SW480 (cell line): Measurements from ENCODE around the gene PTTG1IP2.

Source experiments
- DNase-seq: peaks from one replicate; pipeline ENCODE4 v3.0.0-alpha.2; 2016; ENCODE audit warnings: low spot score

The PTTG1IP2 gene

GRCh38 chr7:90483251-90483650 lies 13.8 kb downstream of the PTTG1IP2 start:
- DNase-seq, result no peak

- DNase-seq, result no peak
These were observed 15.3 kb downstream of the PTTG1IP2 start for GRCh38 chr7:90484706-90485105.

DNA sequence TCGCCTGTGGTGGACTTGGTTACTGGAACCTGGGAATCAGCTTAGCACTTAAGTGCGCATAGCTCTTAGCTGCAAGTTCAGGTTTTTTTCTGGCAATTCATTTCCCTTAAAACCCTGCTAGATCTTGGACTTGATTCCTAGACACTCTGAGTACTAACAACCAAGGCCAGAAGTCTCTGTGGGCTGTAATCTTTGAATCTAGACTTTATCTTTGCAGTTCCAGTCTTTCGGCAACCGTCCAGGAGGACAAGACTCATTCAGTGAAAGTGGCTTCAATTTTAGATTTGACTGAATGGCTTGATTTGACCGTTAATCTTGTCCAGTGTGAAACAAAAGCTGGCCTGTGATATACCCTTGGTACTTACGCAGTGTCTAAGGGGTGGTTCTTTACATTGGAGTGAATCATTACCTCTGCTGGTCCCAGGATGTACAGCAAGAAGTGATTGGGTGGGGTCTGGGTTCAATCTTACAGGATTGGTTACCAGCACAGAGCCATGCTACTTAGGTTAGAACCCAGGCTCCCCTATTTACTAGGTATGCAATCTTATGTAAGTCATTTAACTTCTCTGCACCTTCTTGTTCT lies 16.4 kb downstream of the PTTG1IP2 start:
- no peak for DNase-seq

- no peak for DNase-seq
These were observed 18.4 kb downstream of the PTTG1IP2 start for GRCh38 chr7:90487808-90488207.

DNA sequence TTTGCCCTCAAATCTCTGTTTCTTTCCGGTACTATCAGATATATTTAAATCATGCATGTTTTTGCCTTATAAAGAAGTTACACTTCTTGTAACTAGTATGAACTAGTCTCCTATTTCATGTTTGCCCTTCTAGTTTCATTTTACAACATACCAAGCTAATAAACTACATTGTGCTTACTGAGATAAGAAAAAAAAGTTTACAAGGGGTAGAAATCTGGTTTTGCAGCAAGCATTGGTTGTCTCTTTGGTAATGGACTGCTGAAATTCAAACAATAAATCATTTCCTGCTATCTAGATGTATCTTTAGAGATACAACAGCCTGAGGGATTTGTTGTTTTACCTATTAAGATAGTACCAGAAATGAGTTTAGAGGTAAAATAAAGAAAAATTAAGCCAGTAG lies 18.8 kb downstream of the PTTG1IP2 start:
- no peak for DNase-seq

DNA sequence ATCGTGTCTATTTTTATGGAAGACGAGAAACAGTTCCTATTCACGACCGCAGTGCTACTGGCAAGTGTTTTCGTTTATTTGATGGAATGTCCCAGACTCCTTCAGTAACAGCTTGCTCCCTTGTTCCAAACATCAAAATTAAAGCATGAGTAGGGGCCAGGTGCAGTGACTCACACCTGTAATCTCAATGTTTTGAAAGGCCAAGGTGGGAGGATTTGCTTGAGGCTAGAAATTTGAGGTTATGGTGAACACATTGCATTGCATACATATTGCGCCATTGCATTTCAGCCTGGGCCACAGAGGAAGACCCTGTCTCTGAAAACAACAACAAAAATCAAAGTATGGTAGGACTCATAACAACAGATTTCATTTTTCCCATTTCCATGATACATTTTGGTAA lies 22.8 kb downstream of the PTTG1IP2 start:
- DNase-seq, result no peak

DNA sequence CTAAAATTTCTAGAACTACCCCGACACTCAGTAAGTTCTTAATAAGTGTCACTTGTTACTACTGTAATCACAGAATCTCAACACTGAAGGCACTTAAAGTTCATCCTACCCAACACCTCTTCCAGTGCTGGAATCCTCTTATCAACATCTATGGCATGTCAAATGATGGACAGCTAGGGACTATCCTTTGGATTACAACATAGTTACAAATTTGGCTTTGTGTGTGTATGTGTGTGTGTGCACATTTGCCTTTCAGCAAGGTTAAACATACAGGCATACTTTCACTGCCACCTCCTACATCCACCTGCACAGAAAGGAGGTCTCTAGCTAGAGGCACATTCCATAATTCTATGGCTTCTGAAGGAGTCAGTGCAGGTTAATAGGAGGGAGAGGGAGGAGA lies 25.8 kb downstream of the PTTG1IP2 start:
- DNase-seq, result no peak

DNA sequence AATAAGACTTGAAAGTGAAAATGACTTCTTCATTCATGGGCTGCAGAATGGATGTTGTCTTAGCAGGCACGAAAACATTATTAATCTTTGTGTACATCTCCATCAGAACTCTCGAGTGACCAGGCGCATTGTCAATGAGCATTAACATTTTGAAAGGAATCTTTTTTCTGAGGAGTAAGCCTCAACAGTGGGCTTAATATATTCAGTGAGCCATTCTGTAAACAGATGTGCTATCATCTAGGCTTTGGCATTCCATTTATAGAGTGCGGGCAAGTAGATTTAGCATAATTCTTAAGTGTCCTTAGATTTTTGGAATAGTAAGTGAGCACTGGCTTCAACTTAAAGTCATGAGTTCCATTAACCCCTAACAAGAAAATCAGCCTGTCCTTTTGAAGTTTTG lies 33.1 kb downstream of the PTTG1IP2 start:
- no peak for DNase-seq

GRCh38 chr7:90503367-90503766 lies 33.9 kb downstream of the PTTG1IP2 start:
- DNase-seq, result no peak

DNA sequence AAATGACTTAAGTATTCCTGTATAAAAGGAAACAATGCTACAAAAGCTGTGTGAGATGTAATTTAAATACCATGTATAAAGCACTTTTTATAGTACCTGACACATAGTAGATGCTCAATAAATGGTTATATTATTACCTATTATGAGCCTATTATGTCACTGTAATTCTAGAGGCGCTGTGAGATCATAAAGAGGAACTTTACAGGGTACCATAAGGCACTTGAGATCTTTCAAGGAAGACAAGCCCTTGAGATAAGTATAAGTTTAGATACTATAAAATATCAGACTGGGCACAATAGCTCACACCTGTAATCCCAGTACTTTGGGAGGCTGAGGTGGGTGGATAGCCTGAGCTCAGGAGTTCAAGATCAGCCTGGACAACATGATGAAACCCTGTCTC lies 38.3 kb downstream of the PTTG1IP2 start:
- no peak for DNase-seq

DNA sequence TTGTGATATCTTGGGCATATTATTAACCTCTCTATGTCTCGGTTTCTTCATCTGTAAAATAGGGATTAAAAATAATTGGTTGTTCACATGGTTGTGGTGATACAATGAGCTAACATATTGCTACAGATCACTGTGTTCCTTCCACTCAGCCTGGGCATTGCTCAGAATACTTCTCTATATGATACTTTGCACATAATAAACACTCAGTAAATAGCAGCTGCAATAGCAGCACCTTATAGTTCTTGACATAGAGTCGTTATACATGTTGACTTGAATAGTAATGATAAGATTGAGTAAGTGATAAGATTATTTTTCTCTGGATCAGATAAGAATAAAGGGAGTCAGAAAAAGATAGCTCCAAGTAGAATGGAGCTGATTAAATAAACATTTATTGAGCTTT lies 42.3 kb downstream of the PTTG1IP2 start:
- no peak for DNase-seq

GRCh38 chr7:90512821-90513254 lies 43.4 kb downstream of the PTTG1IP2 start:
- DNase-seq, result no peak

GRCh38 chr7:90516257-90516656 lies 46.8 kb downstream of the PTTG1IP2 start:
- DNase-seq, result no peak

DNA sequence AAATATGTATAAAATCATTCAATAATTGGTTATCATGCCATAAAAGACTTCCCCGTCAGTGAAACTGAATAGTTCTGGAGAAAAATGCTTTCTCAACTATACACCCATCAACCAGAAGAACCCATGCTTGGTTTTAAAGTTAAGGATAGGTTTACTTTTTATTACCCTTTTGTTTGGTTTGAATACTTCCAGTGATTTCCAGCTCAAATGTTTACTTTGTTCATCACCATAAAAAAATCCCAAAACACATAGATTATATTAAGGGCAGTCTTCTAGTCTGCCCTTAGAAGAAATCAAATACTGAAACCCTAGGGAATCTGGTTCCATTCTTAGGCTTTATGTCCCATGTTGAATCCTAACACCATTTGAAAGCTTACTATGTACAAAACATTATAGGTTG lies 49.2 kb downstream of the PTTG1IP2 start:
- DNase-seq, result no peak

DNA sequence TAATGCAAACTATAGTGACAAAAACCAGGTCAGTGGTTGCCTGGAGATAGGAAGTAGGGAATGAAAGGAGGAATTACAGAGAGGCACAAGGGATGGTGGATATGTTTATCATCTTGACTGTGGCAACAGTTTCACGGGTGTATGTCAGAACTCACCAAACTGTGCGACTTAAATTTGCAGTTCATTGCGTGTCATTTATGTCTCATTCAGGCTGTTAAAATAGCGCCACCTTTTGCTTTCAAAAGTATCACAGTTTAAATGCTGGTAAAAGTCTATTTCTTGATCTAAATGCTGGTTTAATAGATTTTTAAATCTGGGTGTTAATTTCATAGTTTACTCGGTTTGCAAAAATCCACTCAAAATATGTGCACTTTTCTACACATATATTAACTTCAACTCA lies 51.0 kb downstream of the PTTG1IP2 start:
- no peak for DNase-seq

GRCh38 chr7:90530263-90530662 lies 60.8 kb downstream of the PTTG1IP2 start:
- DNase-seq, result no peak

DNA sequence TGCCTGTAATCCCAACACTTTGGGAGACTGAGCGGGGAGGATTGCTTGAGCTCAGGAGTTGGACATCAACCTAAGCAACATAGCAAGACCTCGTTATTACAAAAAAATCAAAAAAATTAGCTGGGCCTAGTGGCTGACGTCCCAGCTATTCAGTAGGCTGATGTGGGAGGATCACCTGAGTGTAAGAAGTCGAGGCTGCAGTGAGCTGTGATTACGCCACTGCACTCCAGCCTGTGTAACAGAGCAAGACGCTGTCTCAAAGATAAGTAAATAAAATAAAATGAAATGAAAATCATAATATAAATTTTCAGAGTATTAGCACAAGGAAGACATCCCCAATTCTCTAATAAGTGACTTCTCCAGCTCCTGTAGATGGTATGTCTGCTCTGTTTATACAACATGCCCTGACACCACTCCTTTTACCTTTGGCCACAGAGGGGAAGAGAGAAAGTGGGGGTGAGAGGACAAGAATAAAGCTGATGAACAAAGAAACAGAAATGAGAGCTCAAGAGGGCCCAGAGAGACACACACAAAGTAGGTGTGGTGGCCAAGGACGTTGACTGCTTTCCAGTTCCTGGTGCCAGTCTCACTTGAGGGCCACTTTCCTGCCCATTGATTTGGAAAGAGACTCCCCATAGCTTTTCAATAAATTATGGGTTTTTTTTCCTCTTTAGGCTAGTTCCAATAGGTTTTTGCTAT lies 62.9 kb downstream of the PTTG1IP2 start:
- no peak for DNase-seq

DNA sequence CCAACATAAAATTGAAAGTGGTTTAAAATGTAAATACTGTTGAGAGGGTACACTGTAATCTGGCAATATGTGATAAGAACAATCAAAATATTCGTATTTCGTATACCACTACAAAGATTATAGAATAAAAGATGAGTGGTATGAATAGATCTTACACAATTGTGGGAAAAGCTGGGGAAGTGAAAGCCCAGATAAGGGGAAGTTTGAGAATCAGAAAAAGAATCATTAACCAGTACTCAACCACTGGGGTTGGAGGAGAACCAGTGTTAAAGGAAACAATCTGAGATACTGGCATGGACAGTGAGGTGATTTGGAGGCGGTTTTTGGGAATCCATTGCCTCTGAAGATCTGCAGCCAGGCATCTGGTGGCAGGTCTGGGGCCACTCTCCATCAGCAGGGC lies 67.0 kb downstream of the PTTG1IP2 start:
- DNase-seq, result no peak

GRCh38 chr7:90538405-90538804 lies 69.0 kb downstream of the PTTG1IP2 start:
- no peak for DNase-seq

- DNase-seq, result no peak
These were observed 71.0 kb downstream of the PTTG1IP2 start for GRCh38 chr7:90540406-90540805.

- DNase-seq, result no peak
These were observed 81.6 kb downstream of the PTTG1IP2 start for GRCh38 chr7:90551036-90551435.

DNA sequence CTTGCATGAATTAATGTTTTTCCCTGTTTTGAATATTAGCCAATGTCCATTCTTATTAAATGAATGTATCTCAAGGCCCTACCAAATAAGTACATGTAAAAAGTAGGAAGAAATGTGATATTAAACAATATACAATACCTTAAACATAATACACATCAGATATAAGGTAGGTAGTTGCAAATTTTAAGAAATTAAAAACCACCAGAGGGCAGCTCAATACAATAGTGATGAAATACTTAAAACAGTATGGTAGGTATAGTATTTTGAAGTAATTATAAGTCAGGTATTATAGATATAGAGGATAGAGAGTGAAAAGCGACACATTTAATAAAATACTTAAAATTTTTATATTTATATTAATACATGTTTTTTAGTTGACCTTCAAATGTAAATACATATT lies 83.1 kb downstream of the PTTG1IP2 start:
- peak; percentile 43 for DNase-seq

DNA sequence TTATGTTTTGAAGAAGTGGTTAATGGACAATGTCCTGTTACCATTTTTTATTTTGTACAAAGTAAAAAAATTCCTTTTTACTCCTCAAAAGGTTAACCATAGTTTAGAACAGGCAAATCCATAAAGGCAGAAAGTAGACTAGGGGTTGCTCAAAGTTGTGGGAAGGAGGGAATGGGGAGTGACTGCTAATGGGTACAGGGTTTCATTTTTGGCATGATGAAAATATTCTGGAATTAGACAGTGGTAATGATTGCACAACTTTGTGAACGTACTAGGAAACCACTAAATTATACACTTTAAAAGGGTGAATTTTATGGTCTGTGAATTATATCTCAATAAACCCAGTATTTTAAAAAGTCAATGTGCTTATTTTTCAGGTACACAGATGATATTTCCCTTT lies 91.3 kb downstream of the PTTG1IP2 start:
- DNase-seq, result no peak
